ENCODE data around the gene GRIN3B. TPM values are rescaled to one million over a fixed set of nuclear protein-coding genes. Genes with fewer than 3 reads are reported as not detected.

Gene GRIN3B
- total RNA-seq, 1 donor from 2014 or later, result not detected

GRCh38 chr19:1035998-1036621 lies 35.9 kb downstream of the GRIN3B start:
- H3K9me3 ChIP-seq, result no peaks in the 10 kb centered on the region
- no peak overlapping the region for H3K4me3 ChIP-seq
- no peaks in the 10 kb centered on the region for H3K27me3 ChIP-seq
- no peak for DNase-seq (ENCODE audit: extremely low spot score in 2 of 2)
- peaks cover 0 to 38% of the 10 kb centered on the region in 2 donors for H3K36me3 ChIP-seq
- H3K4me1 ChIP-seq, result peaks cover 27% of the 10 kb centered on the region
- TF ChIP-seq POLR2A (IDR thresholded peaks at IDR 0.05) (no peak), CTCF (IDR thresholded peaks at IDR 0.05) (no peak), POLR2AphosphoS5 (IDR thresholded peaks at IDR 0.05; ENCODE audit: insufficient read depth in 1 of 2, low read depth in 1 of 2) (no peak)
- intact Hi-C loops (cut with DNase I), result no loop called here
- H3K27ac ChIP-seq, result no peak overlapping the region

DNA sequence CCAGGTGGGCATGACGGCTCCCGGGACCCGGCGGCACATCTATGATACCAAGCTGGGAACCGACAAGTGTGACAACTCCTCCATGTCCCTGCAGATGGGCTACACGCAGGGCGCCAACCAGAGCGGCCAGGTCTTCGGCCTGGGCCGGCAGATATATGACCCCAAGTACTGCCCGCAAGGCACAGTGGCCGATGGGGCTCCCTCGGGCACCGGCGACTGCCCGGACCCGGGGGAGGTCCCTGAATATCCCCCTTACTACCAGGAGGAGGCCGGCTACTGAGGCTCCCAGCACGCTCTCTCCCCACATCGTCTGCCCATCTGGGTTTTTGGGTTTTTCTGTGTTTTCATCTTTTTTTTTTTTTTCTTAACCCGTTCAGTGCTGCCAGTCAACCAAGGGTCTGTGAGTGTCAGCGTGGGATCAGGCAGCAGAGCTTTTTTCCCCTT lies 37.4 kb downstream of the GRIN3B start:
- Histone ChIP-seq H3K4me3 (no peak overlapping the region), H3K4me1 (peaks cover 36% of the 10 kb centered on the region), H3K27me3 (no peaks in the 10 kb centered on the region), H3K36me3 (peaks cover 0 to 27% of the 10 kb centered on the region in 2 donors), H3K27ac (no peak overlapping the region), H3K9me3 (no peaks in the 10 kb centered on the region)
- TF ChIP-seq CTCF (IDR thresholded peaks at IDR 0.05) (no peak), POLR2A (IDR thresholded peaks at IDR 0.05) (no peak), POLR2AphosphoS5 (IDR thresholded peaks at IDR 0.05; ENCODE audit: insufficient read depth in 1 of 2, low read depth in 1 of 2) (no peak)
- no peak for DNase-seq (ENCODE audit: extremely low spot score in 2 of 2)
- intact Hi-C loops (cut with DNase I), result no loop called here

DNA sequence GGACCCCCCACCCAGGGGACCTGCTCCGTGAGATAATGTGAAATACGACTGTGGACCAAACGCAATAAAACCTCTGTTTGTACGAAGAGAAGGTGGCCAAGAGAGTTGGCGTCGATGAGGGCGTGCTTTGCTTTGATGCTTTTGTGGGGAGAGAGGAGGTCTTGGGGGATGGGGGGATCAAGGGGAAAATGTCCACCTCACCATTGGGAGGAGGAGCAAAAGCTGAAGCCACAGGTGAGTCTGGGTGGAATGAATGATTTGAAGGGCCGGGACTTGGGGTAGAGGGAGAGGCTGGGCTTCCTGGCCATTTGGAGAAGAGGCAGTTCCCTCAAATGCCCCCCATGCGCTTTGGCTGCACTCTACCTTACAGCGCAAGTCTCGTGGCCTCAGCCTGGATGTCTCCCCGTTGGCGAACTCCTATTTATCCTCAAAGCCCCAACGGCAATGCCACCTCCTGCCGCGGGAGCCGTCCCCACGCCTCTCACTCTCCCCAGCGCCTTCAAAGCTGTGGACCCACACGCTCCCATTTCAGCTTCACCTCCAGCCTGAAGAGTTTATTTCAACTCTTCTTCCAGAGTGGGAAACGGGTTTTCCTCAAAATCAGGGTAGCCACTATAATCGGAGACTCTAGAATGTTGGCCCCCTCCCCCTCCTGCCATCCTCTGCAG lies 38.9 kb downstream of the GRIN3B start:
- H3K4me3 ChIP-seq, result peak overlapping the region; percentile 51 to 55
- H3K27ac ChIP-seq, result no peak overlapping the region
- H3K9me3 ChIP-seq, result no peaks in the 10 kb centered on the region
- no peaks in the 10 kb centered on the region for H3K27me3 ChIP-seq
- peaks cover 36% of the 10 kb centered on the region for H3K4me1 ChIP-seq
- no peak for DNase-seq (ENCODE audit: extremely low spot score in 2 of 2)
- TF ChIP-seq POLR2AphosphoS5 (IDR thresholded peaks at IDR 0.05; ENCODE audit: insufficient read depth in 1 of 2, low read depth in 1 of 2) (no peak), POLR2A (IDR thresholded peaks at IDR 0.05) (no peak), CTCF (IDR thresholded peaks at IDR 0.05) (no peak)
- intact Hi-C loops (cut with DNase I), result no loop called here
- peaks cover 0 to 19% of the 10 kb centered on the region in 2 donors for H3K36me3 ChIP-seq

- peak within 1 kb of the TSS; percentile 51 to 55 for H3K4me3 ChIP-seq
- no peak for DNase-seq (ENCODE audit: extremely low spot score in 2 of 2)
- intact Hi-C loops (cut with DNase I), result no loop called here
- H3K27ac ChIP-seq, result peak within 1 kb of the TSS; percentile 34
- no peaks in the 10 kb centered on the region for H3K9me3 ChIP-seq
- H3K36me3 ChIP-seq, result peaks cover 0 to 19% of the 10 kb centered on the region in 2 donors
- no peak for TF ChIP-seq CTCF (IDR thresholded peaks at IDR 0.05)
- peak; percentile 83 to 96 for TF ChIP-seq POLR2AphosphoS5 (IDR thresholded peaks at IDR 0.05; ENCODE audit: insufficient read depth in 1 of 2, low read depth in 1 of 2)
- peak in 1 of 2 donors; percentile 36 for TF ChIP-seq POLR2A (IDR thresholded peaks at IDR 0.05)
- no peaks in the 10 kb centered on the region for H3K27me3 ChIP-seq
- peaks cover 36% of the 10 kb centered on the region for H3K4me1 ChIP-seq
Measured at GRCh38 chr19:1039646-1040475, 39.6 kb downstream of the GRIN3B start, which contains the start of gene ABCA7. Gene ABCA7, plus strand, starts transcription at chr19:1040107. Its CDS starts 1,255 bp downstream, at chr19:1041362.

Measured in vagina (tissue), 2 donors.